NCI-H460 (cell line): Measurements from ENCODE around the gene ANO6. TPM values are rescaled to one million over a fixed set of nuclear protein-coding genes. Genes with fewer than 3 reads are reported as not detected.

Experiments used
- DNase-seq: peaks from one replicate; pipeline ENCODE4 v3.0.0-alpha.2; 2016; ENCODE audit warnings: low read depth; ENCODE audit errors: extremely low read depth
- total RNA-seq: library from RNA; depleted of rRNA; stranded (reverse); fragments of >200 nt; shearing (Covaris generic); gene quantifications from 2 replicates; pipeline ENCODE4 v1.2.3, GENCODE V29; 2014

ANO6 gene
- total RNA-seq, 1 experiment from 2014 or later, result 66.8 TPM

GRCh38 chr12:45337835-45338234 is 121.9 kb downstream of the ANO6 start:
- no peak for DNase-seq

- DNase-seq, result no peak
Measured at GRCh38 chr12:45338272-45338671, 122.4 kb downstream of the ANO6 start.

- DNase-seq, result no peak
Measured at GRCh38 chr12:45339035-45339434, 123.1 kb downstream of the ANO6 start.

GRCh38 chr12:45342171-45342570 is 126.3 kb downstream of the ANO6 start:
- DNase-seq, result no peak

- DNase-seq, result no peak
Measured at GRCh38 chr12:45342848-45343247, 127.0 kb downstream of the ANO6 start.

DNA sequence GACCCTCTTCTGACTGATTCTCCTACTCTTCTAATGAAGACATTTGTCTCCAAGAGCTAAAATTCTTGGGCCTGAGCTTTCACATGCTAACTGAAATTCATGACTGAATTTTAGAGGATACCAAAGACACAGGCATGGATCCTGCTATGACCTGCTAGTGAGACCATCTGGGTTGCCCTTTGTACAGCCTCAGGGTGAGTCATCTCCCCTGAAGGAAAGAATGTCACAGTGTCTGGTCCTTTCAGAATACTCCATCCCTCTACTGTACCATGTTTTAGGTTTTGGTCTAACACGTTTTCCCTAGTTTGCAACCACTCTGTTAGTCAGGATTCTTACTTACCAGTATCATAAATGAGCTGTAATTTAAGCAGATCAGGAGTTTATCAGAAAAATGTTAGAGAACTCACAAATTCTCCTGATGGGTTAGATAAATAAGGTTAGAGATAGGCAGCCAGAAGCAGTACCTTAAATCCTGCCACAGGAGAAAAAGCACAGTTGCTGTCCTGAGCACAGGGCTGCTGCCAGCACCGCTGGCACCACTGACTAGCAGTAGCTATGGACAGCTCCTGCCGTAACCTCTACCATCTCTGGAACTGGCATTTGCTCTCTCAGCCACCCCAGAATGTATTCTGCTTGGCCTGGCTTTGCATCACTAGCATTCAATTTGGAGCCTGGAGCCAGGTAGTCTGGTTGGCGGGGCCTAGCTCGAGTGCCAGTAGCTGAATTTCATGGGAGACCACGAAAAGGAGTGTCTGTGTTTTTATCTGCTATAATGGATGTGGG is 127.6 kb downstream of the ANO6 start:
- DNase-seq, result no peak

DNA sequence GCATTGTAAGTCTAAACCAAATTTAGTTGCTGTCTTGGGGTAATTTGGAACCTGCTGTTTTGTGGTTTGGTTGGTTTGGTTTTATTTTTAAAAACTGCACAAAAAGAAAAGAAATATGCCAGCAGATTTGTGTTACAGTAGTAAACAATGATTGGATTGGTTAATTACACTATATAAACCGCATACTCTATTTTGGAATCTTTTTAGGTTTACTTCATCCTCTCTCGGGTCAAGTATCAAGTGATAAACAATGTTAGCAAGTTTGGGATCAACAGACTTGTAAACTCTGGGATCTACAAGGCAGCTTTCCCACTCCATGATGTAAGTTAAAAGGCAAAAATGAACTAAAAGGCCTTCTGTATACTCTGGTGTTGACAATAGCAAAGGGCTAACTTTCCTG is 132.4 kb downstream of the ANO6 start:
- no peak for DNase-seq

DNA sequence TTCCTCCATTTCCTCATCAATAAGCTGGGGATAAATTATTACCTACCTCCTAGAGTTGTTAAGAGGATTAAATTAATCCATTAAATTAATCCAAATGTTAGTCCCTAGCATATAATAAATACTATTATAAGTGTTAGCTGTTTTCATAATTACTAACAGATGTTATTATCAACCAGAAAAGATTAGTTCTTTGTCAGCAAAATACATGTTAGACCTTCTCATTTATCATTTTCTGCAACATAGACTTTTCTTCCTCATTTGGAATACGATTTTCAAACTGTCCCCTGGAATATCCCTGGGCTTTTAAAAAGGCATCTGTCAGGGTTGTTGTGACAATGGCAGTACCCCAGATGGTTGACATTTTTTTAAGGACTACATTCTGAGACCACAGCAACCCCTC is 133.1 kb downstream of the ANO6 start:
- no peak for DNase-seq

DNA sequence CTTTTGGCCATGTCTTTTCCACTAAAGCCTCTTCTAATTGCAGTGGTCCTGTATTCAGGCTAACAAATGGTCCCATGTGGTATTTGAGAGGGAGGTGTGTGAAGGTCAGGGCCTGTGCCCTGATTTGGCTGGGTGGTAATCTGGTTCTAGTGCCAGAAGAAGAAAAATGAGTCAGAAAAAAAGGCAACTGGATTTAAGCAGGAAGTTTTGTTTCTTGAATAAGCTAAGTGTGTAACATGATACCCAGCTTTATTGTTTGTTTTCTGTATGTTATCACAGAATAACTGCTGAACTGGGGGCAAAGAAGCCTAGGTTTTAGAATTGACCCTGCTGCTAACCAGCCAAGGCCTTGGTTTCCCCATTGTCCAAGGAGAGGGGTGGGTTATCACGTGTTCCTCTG is 134.0 kb downstream of the ANO6 start:
- no peak for DNase-seq

DNA sequence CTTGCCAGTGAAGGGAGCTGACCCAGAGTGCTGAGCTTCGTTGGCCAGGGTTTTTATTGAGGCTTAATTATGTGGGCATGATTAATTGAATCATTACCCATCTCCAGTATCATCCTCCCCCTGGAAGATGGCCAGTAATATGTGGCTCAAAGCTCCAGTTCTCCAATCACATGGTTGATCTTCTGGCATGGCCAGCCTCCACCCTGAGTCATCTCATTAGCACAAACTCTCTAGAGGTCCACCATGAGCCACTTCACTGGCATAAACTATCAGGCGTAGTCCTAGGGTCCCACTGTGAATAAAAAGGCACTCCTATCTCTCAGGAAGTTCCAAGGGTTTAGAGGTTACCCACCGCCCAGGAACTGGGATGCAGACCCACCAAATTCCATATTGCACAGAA is 135.0 kb downstream of the ANO6 start:
- DNase-seq, result no peak

DNA sequence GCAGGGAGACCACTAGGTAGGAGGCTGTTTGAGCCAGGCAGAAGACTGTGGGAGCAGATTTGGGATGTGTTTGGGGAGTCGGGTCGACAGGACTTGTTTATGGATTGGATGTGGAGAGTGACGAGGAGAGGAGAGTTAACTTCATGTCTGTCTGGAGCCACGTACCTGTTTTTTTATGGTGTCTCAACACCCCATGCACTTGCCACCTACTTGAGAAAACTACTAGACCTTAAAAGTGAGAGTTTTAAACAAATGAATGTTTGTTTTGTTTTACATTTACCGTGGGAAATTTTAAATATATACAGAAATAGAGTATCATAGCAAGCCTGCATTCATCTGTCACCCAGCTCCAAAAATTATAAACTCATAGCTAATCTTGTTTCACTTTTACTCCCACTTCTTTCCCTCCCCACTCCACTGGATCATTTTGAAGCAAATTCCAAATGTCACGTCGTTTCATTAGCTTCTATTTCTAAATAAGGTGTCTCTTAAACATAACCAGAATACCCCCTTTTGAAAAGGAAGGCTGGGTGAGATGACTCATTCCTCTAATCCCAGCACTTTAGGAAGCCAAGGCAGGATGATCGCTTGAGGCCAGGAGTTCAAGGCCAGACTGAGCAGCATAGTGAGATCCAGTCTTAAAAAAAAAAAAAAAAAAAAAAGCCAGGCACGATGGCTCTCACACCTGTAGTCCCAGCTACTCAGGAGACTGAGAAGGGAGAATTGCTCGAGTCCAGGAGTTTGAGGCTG is 136.2 kb downstream of the ANO6 start:
- DNase-seq, result no peak

DNA sequence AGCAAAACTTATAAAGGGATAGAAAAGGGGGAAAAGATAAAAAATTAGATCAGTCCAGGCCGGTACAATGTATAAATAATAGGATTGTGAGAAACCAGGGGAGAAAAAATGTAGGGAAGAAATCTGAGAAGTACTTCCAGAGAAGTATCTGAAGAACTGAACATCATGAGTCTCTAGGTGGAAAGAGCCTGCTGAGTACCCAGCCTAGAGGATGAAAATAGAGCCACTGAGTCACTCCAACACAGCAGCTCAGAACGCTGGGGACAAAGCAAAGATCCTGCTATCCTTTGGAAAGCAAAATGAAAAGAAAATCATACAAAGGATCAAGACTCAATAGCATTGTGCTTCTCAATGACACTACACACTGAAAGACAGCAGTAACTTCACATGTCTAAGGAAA is 138.0 kb downstream of the ANO6 start:
- DNase-seq, result no peak

- no peak for DNase-seq
Measured at GRCh38 chr12:45354399-45354798, 138.5 kb downstream of the ANO6 start.

DNA sequence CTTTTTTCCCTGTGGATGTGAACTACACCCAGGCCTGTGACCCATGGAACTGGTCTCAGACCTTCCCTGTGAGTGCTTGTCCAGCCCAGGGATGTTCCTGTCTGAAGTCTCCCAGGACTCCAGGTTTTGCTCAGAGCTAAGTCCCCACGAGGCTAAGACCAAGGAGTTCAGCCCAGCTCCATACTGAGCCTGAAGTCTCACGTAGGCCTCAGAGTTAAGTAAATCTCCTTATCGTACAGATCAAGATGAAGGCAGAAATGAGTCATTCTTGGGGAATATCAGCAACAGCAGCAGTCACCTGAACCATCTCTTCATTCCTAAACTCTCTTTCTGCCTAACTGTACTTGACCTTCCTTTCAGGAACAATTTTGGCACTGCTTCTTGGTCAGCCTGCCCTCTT is 139.8 kb downstream of the ANO6 start:
- DNase-seq, result no peak

DNA sequence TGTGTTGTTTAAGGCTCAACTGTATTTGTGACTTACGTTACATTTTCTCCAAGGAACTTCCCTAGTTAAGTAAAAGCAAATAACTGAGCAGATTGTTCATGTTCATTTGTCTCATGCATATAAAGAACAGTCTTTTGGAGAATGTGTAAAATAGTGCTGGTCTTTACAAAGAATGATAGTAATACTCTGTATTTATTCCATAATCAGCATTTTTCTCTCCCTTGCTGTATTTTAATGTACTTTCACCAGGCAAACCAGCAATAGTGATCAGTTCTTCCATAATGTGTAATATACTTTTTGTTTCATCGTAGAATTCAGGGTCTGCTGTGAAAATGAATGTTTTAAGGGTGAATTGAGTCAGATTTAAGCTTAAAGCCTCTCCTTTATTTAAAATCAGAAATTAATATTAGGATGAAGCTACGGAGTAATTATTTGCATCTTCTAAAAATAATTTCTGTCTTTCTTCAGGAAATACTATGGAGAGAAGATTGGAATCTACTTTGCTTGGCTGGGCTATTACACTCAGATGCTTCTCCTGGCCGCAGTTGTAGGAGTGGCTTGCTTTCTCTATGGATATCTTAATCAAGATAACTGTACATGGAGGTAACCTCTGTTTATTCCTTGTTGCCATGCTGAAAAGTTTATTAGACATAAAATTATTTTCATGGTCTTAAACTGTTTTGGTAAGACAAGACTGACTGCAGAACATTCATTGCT is 141.1 kb downstream of the ANO6 start:
- DNase-seq, result no peak

DNA sequence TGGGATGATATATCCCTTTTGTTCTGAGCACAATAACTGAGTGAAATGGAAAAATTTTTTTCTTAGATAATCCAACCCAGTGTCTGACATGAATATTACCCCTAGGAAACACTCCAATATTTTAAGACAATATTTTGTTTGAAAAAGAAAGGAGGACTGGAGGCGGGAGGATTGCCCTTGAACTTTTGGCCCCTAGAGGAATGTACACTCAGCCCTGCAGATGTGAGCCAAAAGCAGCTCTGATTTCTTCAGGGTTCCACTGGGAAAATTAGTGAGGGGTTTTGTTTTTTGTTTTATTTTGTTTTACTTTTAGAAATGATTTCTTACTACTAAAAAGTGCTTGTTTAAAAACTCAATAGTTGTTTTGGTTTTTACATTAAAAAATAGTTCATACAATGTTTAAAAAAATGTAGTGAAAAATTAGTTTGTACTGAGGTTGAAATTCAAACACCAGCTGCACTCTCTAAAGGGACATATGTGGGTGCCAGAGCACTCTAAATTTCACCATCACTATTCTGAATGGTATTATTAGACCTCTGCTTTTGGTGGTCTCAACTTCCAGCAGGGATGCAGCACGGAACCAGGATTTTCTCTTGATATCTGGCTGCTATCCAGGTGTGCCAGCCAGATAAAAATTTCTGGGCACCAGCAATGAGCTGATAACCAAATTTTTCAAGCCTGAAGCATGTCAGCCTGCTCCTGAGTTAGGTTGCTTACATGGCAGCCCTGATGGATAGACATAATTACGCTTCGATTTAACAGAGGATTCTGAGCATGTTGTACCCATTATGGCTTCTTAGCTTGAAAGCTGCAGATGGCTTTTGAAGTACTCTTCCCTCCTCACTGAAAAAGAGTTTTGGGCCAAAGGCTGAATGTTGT is 141.9 kb downstream of the ANO6 start:
- DNase-seq, result no peak

- DNase-seq, result no peak
Measured at GRCh38 chr12:45362291-45362690, 146.4 kb downstream of the ANO6 start.

DNA sequence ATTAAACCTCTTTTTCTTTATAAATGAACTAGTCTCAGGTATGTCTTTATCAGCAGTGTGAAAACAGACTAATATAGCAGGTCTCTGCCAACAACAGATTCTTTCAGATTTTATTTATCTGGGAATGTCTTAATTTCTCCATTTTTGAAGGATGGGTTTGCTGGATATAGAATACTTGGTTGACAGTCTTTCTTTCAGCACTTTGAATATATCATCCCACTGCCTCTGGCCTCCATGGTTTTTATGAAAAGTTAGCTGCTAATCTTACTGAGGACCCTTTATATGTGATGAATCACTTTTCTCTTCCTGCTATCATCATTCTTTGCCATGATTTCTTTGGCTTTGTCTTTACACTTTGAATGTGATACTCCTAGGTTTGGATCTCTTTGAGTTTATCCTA is 148.0 kb downstream of the ANO6 start:
- no peak for DNase-seq

- DNase-seq, result no peak
Measured at GRCh38 chr12:45368841-45369489, 153.1 kb downstream of the ANO6 start.

GRCh38 chr12:45377815-45378214 is 161.9 kb downstream of the ANO6 start:
- DNase-seq, result no peak
